Measurements from ENCODE around the gene SLC39A11.
"Not testable (repeated sequence)": the region's sequence is repeated elsewhere in the genome, so short reads cannot be mapped to it uniquely, and the experiment has no call there.

The SLC39A11 gene

GRCh38 chr17:73068322-73069153, 23.9 kb downstream of the SLC39A11 start:
- no peak overlapping the region for H3K4me2 ChIP-seq (ENCODE audit: low read depth, low read length)

GRCh38 chr17:73067699-73068098, 24.8 kb downstream of the SLC39A11 start:
- H3K9me3 ChIP-seq (replicated peaks; ENCODE audit: insufficient read depth, low read length); H3K27ac ChIP-seq (ENCODE audit: low read length); DNase-seq; H3K27me3 ChIP-seq (replicated peaks; ENCODE audit: insufficient read depth, low read length); H3K4me2 ChIP-seq (ENCODE audit: low read depth, low read length); H3K9ac ChIP-seq (ENCODE audit: low read length); H4K20me1 ChIP-seq (ENCODE audit: insufficient read depth, low read length); H3K4me3 ChIP-seq (ENCODE audit: low read length); H3K9me2 ChIP-seq (replicated peaks; ENCODE audit: insufficient read depth, low read length); H3K4me1 ChIP-seq (ENCODE audit: low read length); H3F3A ChIP-seq (ENCODE audit: insufficient read depth, low read length); H2AFZ ChIP-seq (ENCODE audit: low read length); H3K79me2 ChIP-seq (ENCODE audit: low read length); H3K36me3 ChIP-seq (replicated peaks; ENCODE audit: insufficient read depth, low read length): not testable (repeated sequence)

More at GRCh38 chr17:73068322-73069153, 23.9 kb downstream of the SLC39A11 start:
- H4K20me1 ChIP-seq (ENCODE audit: insufficient read depth, low read length), result no peaks in the 10 kb centered on the region
- H3K9me2 ChIP-seq (replicated peaks; ENCODE audit: insufficient read depth, low read length), result no peaks in the 10 kb centered on the region
- H3K27ac ChIP-seq (ENCODE audit: low read length), result no peak overlapping the region
- no peak overlapping the region for H3K4me3 ChIP-seq (ENCODE audit: low read length)
- H3K9me3 ChIP-seq (replicated peaks; ENCODE audit: insufficient read depth, low read length), result no peaks in the 10 kb centered on the region
- no peaks in the 10 kb centered on the region for H3K4me1 ChIP-seq (ENCODE audit: low read length)
- H2AFZ ChIP-seq (ENCODE audit: low read length), result no peak overlapping the region
- no peak overlapping the region for H3K9ac ChIP-seq (ENCODE audit: low read length)
- no peaks in the 10 kb centered on the region for H3K27me3 ChIP-seq (replicated peaks; ENCODE audit: insufficient read depth, low read length)
- DNase-seq, result no peak
- H3F3A ChIP-seq (ENCODE audit: insufficient read depth, low read length), result no peaks in the 10 kb centered on the region
- H3K36me3 ChIP-seq (replicated peaks; ENCODE audit: insufficient read depth, low read length), result no peaks in the 10 kb centered on the region
- no peaks in the 10 kb centered on the region for H3K79me2 ChIP-seq (ENCODE audit: low read length)
- TF ChIP-seq CTCF (IDR thresholded peaks at IDR 0.05; ENCODE audit: low read length) (no peak), EZH2phosphoT487 (IDR thresholded peaks at IDR 0.05; ENCODE audit: low read length) (no peak), EZH2 (optimal IDR thresholded peaks at IDR 0.05; ENCODE audit: low read depth, low read length) (no peak)

- Histone ChIP-seq H3K79me2 (ENCODE audit: low read length) (no peaks in the 10 kb centered on the region), H3K36me3 (replicated peaks; ENCODE audit: insufficient read depth, low read length) (no peaks in the 10 kb centered on the region), H3K4me2 (ENCODE audit: low read depth, low read length) (no peak overlapping the region), H3K4me3 (ENCODE audit: low read length) (no peak overlapping the region), H3K9me3 (replicated peaks; ENCODE audit: insufficient read depth, low read length) (no peaks in the 10 kb centered on the region), H3F3A (ENCODE audit: insufficient read depth, low read length) (no peaks in the 10 kb centered on the region), H3K9ac (ENCODE audit: low read length) (no peak overlapping the region), H3K27ac (ENCODE audit: low read length) (no peak overlapping the region), H3K9me2 (replicated peaks; ENCODE audit: insufficient read depth, low read length) (no peaks in the 10 kb centered on the region), H2AFZ (ENCODE audit: low read length) (no peak overlapping the region), H4K20me1 (ENCODE audit: insufficient read depth, low read length) (no peaks in the 10 kb centered on the region), H3K27me3 (replicated peaks; ENCODE audit: insufficient read depth, low read length) (no peaks in the 10 kb centered on the region), H3K4me1 (ENCODE audit: low read length) (no peaks in the 10 kb centered on the region)
- TF ChIP-seq EZH2phosphoT487 (IDR thresholded peaks at IDR 0.05; ENCODE audit: low read length), result no peak
- no peak for TF ChIP-seq CTCF (IDR thresholded peaks at IDR 0.05; ENCODE audit: low read length)
- no peak for DNase-seq
Measured at GRCh38 chr17:73067075-73067474, 25.4 kb downstream of the SLC39A11 start.

- H3K9me2 ChIP-seq (replicated peaks; ENCODE audit: insufficient read depth, low read length), result no peaks in the 10 kb centered on the region
Measured at GRCh38 chr17:73066148-73066884, 26.2 kb downstream of the SLC39A11 start.

More at GRCh38 chr17:73066148-73066884, 26.2 kb downstream of the SLC39A11 start:
- no peaks in the 10 kb centered on the region for H3K79me2 ChIP-seq (ENCODE audit: low read length)
- TF ChIP-seq EZH2phosphoT487 (IDR thresholded peaks at IDR 0.05; ENCODE audit: low read length), result no peak
- no peak for TF ChIP-seq EZH2 (optimal IDR thresholded peaks at IDR 0.05; ENCODE audit: low read depth, low read length)
- TF ChIP-seq CTCF (IDR thresholded peaks at IDR 0.05; ENCODE audit: low read length), result no peak
- no peaks in the 10 kb centered on the region for H4K20me1 ChIP-seq (ENCODE audit: insufficient read depth, low read length)
- H3K4me2 ChIP-seq (ENCODE audit: low read depth, low read length), result no peak overlapping the region
- no peaks in the 10 kb centered on the region for H3K4me1 ChIP-seq (ENCODE audit: low read length)
- H3K36me3 ChIP-seq (replicated peaks; ENCODE audit: insufficient read depth, low read length), result no peaks in the 10 kb centered on the region
- H3K27me3 ChIP-seq (replicated peaks; ENCODE audit: insufficient read depth, low read length), result no peaks in the 10 kb centered on the region
- H3K4me3 ChIP-seq (ENCODE audit: low read length), result no peak overlapping the region
- no peaks in the 10 kb centered on the region for H3K9me3 ChIP-seq (replicated peaks; ENCODE audit: insufficient read depth, low read length)
- no peaks in the 10 kb centered on the region for H3F3A ChIP-seq (ENCODE audit: insufficient read depth, low read length)
- H2AFZ ChIP-seq (ENCODE audit: low read length), result no peak overlapping the region
- no peak for DNase-seq
- H3K9ac ChIP-seq (ENCODE audit: low read length), result no peak overlapping the region
- no peak overlapping the region for H3K27ac ChIP-seq (ENCODE audit: low read length)

Data from MM.1S (cell line).